NCI-H2196 treated with DMSO at 0.1 percent for 48 hours (cell line): Measurements from ENCODE around the gene CEP112.
A peak's percentile ranks its signal among the peaks of the same experiment; 100 is the strongest.

Experiments
- DNase-seq: peaks from one replicate; lab custom pipeline; 2025; ENCODE audit not compliant: unreplicated experiment; lab: John Stamatoyannopoulos, UW

CEP112 gene

DNA sequence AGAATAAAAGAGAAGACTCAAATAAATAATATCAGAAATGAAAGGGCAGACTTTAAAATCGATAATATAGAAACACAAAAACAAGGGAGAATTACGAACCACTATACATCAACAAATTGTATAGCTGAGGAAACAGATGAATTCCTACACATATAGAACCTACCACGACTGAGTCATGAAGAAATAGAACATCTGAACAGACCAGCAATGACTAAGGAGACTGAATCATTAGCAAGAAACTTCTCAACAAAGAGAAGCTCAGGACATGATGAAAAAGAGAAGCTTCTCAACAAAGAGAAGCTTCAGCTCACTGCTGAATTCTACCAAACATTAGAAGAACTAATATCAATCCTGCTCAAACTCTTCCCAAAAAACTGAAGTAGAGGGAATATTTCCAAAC, 255.9 kb downstream of the CEP112 start:
- DNase-seq: no peak

- no peak for DNase-seq
Observed at GRCh38 chr17:65933290-65933689, 258.6 kb downstream of the CEP112 start.

- no peak for DNase-seq
Observed at GRCh38 chr17:65931246-65932149, 260.4 kb downstream of the CEP112 start.

- no peak for DNase-seq
Observed at GRCh38 chr17:65930140-65930730, 261.7 kb downstream of the CEP112 start.

DNA sequence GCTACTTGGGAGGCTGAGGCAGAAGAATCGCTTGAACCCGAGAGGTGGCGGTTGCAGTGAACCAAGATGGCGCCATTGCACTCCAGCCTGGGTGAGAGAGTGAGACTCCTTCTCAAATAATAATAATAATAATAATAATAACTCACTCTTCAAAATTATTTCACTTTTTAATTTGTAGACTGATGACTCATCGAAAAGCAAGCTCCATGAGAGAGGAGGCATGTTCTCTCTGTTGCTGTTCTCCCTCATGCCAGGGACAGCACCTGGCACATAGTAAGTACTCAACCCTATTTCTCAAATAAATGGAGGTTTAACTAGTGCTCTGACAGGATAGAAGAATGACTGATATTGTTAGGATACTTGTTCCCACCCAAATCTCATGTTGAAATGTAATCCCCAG, 265.3 kb downstream of the CEP112 start:
- DNase-seq: no peak

DNA sequence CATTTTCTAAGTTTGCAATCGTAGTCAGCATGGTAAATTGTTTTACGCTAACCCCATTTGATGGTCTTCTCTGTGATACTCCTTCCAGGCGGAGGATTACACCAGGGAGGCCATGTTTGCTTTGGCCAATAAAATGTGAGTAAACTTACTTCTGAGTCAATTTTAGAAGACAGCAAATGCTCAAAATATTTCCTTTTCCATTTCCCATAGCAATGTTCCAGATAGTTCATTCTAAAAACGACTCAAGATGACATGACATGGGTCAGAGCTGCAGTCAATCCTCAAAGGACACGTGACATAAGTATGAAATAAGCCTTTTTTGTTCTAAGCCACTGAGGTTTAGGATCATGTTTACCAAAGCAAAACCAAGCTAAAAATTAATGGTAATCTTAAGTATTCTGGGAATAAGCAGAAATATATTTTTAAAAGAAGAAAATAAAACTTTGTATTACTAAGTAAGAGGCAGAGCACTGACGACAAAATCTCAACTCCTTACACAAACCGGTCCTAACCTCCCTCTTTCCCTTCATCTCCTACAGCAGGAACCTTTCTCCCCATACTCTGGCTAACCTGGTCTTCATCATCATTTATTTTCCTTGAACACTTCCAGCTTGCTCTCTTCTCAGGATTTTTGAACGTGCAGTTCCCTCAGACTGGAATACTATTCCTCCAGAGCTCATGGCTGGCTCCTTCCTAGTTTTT, 266.2 kb downstream of the CEP112 start:
- no peak for DNase-seq

GRCh38 chr17:65920996-65921395, 270.9 kb downstream of the CEP112 start:
- no peak for DNase-seq

DNA sequence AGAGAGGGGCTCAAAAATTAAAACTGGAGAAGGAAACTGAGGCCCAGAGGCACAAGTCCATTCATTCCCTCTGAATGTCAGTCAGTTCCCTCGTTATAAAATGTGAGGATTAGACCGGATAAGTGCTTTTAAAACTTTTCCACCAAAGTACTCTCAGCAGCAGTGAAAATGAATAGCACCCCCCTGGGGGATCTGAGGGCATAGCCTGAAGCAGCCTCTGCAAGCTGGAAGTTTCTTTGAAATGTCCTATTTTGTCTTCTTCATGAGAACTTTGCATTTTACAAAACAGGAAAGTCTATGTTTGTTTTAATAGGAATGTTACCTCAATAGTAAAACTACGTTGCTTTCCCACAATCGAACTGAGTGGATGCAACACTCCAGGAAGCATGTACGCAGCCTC, 273.0 kb downstream of the CEP112 start:
- DNase-seq: no peak

DNA sequence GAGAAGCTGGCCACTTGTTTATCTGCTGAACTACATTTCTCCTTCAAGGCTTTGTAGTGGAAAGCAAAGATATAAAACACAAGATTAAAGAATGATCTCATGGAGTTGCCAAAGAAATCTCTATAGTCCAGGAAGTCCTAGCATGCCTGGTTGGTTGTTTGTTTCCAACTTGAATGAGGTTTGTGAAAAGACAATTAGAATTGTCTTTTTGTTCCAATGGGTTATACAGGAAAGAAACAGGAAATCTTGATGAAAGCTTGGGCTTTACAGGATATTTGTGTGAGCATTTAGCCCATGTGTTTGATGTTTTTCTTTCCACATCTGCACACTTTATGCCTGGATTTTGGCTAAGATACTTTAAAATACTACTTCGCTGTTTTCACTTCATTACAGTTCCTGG, 273.4 kb downstream of the CEP112 start:
- no peak for DNase-seq

DNA sequence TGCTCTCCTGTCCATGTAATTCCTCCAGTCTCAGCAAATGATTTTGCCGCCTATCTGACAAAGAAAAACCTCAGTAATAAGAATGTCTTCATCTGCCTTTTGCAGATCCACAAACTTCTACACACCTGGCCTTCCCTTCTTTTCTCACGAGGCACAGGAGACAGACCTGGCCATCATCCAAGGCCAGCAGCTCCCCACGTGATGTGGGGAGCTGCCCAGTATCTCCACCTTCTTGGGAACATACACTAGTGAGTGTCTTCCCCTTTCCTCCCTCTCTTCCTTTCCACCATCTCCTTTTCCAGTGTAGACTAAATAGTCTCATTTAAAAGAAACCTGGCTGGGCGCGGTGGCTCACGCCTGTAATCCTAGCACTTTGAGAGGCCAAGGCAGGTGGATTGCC, 274.4 kb downstream of the CEP112 start:
- no peak for DNase-seq

DNA sequence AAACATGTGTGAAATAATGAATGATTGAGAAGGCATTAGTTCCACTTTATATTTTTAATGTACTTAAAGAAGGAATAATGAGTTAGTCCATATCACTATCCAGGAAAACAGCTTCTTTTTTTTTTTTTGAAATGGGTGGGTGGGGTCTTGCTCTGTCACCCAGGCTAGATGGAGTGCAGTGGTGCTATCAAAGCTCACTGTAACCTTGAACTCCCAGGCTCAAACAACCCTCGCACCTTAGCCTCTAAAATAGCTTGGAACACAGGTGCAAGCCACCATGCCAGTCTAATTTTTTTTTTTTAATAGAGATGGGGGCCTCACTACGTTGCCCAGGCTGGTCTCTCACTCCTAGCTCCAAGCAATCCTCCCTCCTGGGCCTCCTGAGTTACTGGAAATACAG, 275.5 kb downstream of the CEP112 start:
- no peak for DNase-seq

DNA sequence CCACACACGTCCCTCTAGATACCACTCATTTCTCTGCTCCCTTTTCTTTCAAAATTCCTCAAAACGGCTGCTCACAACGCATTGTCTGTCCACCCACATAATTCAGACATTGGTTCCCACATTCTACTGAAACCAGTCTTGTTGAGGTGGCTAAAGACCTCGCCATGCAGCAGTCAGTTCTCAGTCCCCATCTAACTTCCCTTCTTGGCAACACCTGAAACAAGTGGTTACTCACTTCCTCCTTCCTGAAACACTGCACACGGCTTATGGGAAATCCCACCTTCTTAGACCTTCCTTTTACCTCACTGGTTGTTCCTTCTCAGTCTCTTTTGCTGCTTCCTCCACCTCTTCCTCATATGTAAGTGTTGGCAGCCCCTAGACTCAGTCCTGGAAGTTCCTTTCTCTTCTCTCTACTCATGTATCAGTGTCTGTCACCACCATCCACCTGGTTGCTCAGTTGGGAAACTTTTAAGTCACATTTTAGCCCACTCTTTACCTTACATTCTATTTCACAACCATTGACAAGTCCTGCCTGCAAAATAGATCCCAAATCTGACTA, 277.1 kb downstream of the CEP112 start:
- DNase-seq: no peak

GRCh38 chr17:65913326-65913850, 278.5 kb downstream of the CEP112 start:
- no peak for DNase-seq

DNA sequence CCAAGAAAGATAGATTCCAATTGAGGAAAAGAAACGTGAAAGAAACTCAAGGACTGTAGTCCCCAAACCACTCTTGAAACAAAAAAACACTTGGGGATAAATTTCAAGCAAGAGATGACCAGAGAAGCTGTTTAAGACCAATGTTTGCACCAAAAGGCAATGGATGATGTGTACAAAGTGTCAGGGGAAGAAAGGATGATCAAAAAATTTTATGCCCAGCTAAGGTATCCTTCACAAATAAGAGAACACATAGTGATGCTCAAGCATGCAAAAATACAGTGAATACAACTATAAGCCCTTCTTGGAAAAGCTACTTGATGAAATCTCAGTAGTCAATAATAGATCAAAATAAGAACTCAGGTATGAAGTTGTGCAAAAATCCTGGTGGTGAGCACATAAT, 281.1 kb downstream of the CEP112 start:
- DNase-seq: no peak

- peak; percentile 56 for DNase-seq
Observed at GRCh38 chr17:65902831-65903522, 289.0 kb downstream of the CEP112 start.

GRCh38 chr17:65902155-65902554, 289.8 kb downstream of the CEP112 start:
- DNase-seq: no peak

GRCh38 chr17:65901394-65901793, 290.5 kb downstream of the CEP112 start:
- DNase-seq: peak; percentile 23

DNA sequence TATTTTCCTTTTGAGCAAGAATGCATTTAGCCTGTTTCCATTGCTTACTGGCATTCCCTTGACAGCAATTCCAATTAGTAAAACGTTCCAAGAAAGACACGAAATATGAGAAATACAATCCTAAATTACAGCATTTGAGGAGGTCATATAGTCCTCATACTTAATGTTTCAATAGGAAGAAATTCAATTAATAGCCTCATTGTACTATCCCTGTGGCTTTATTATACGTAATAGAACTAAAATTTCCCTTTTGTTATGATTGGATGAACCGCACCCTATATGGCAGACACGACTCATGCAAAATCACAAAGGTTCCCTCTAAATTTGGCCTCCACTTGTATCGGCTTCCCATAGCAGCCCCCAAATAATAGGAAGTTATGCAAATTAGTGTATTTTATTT, 291.7 kb downstream of the CEP112 start:
- no peak for DNase-seq

- no peak for DNase-seq
Observed at GRCh38 chr17:65898651-65899050, 293.3 kb downstream of the CEP112 start.

DNA sequence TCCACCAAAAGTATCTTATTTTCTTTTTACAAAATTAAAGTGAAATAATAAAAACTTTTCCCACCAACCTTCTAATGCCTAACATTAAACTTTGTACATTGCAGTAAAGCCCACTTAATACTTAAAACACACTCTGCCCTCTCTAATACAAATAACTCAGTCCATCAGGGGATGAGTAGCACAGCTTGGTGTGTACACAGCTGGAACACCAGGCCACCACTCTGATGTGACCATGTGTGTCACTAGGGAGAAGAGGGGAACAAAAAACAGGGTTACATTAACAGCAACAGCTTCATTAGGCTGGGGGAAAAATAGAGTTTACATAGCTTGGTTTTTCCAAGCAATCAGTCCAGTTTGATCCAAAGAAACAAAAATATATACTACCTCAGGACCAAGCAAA, 295.0 kb downstream of the CEP112 start:
- no peak for DNase-seq

DNA sequence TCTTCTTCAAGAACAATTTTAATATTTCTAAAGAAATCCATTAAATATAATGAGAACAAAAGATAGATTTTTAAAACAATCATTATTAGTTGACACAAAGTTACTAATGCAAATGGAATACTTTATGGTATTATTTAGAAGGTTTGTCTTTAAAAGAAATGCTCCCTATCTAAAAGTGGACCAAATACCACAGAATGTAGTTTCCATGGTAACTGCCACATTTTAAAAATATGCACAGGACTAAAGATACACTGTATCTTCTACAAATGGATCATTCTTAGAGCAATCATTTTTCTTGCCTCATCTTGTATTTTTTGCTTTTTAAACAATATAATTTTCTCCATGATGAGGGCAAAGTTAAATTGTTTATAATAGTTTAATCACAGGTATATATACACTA, 296.0 kb downstream of the CEP112 start:
- no peak for DNase-seq
